ENCODE measurements around the gene TLE5.

Gene TLE5

GRCh38 chr19:3010871-3011270, 51.4 kb downstream of the TLE5 start:
- TF ChIP-seq, protein P1, sequence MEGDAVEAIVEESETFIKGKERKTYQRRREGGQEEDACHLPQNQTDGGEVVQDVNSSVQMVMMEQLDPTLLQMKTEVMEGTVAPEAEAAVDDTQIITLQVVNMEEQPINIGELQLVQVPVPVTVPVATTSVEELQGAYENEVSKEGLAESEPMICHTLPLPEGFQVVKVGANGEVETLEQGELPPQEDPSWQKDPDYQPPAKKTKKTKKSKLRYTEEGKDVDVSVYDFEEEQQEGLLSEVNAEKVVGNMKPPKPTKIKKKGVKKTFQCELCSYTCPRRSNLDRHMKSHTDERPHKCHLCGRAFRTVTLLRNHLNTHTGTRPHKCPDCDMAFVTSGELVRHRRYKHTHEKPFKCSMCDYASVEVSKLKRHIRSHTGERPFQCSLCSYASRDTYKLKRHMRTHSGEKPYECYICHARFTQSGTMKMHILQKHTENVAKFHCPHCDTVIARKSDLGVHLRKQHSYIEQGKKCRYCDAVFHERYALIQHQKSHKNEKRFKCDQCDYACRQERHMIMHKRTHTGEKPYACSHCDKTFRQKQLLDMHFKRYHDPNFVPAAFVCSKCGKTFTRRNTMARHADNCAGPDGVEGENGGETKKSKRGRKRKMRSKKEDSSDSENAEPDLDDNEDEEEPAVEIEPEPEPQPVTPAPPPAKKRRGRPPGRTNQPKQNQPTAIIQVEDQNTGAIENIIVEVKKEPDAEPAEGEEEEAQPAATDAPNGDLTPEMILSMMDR (IDR thresholded peaks at IDR 0.05; ENCODE audit: borderline replicate concordance, extremely low read depth, low read length, poor library complexity, severe bottlenecking), result no peak
- no peak for TF ChIP-seq EZH2 (IDR thresholded peaks at IDR 0.05; ENCODE audit: borderline replicate concordance, low read depth, low read length, severe bottlenecking)

GRCh38 chr19:3008994-3009393, 53.3 kb downstream of the TLE5 start:
- no peaks in the 10 kb centered on the region for H3K36me3 ChIP-seq (ENCODE audit: insufficient read depth, low read length)
- no peak overlapping the region for H3K27ac ChIP-seq (ENCODE audit: low read length)
- H3K9me3 ChIP-seq (ENCODE audit: insufficient read depth, low read length, severe bottlenecking), result no peaks in the 10 kb centered on the region
- no peak overlapping the region for H3K4me2 ChIP-seq (ENCODE audit: insufficient read depth, low read length)
- H3K27me3 ChIP-seq (ENCODE audit: insufficient read depth, low read length, poor library complexity), result no peaks in the 10 kb centered on the region
- no peak overlapping the region for H3K9ac ChIP-seq (ENCODE audit: low read depth, low read length)
- no peaks in the 10 kb centered on the region for H3K79me2 ChIP-seq (ENCODE audit: insufficient read depth, low read length)
- ATAC-seq (ENCODE audit: insufficient read depth, low read depth) (no peak), DNase-seq (no peak)
- no peaks in the 10 kb centered on the region for H3K4me1 ChIP-seq (ENCODE audit: insufficient read depth, low read length)
- no peak overlapping the region for H3K4me3 ChIP-seq (ENCODE audit: low read depth in 1 of 2, low read length in 2 of 2)
- TF ChIP-seq EZH2 (IDR thresholded peaks at IDR 0.05; ENCODE audit: borderline replicate concordance, low read depth, low read length, severe bottlenecking), result no peak
- TF ChIP-seq, protein P1 (IDR thresholded peaks at IDR 0.05; ENCODE audit: borderline replicate concordance, extremely low read depth, low read length, poor library complexity, severe bottlenecking), result no peak
- no peak overlapping the region for H2AFZ ChIP-seq (ENCODE audit: low read depth, low read length)
- H4K20me1 ChIP-seq (ENCODE audit: insufficient read depth, low read length), result 0 out of 2 replicates have a peak, but pooled peaks cover 3% of the 10 kb centered on the region

More at GRCh38 chr19:3010871-3011270, 51.4 kb downstream of the TLE5 start:
- Histone ChIP-seq H3K27ac (ENCODE audit: low read length) (no peak overlapping the region), H3K79me2 (ENCODE audit: insufficient read depth, low read length) (no peaks in the 10 kb centered on the region), H3K4me1 (ENCODE audit: insufficient read depth, low read length) (no peaks in the 10 kb centered on the region), H3K36me3 (ENCODE audit: insufficient read depth, low read length) (no peaks in the 10 kb centered on the region), H4K20me1 (ENCODE audit: insufficient read depth, low read length) (0 out of 2 replicates have a peak, but pooled peaks cover 3% of the 10 kb centered on the region), H3K9me3 (ENCODE audit: insufficient read depth, low read length, severe bottlenecking) (no peaks in the 10 kb centered on the region), H3K4me3 (ENCODE audit: low read depth in 1 of 2, low read length in 2 of 2) (no peak overlapping the region), H3K4me2 (ENCODE audit: insufficient read depth, low read length) (no peak overlapping the region), H3K9ac (ENCODE audit: low read depth, low read length) (no peak overlapping the region), H3K27me3 (ENCODE audit: insufficient read depth, low read length, poor library complexity) (no peaks in the 10 kb centered on the region), H2AFZ (ENCODE audit: low read depth, low read length) (no peak overlapping the region)
- DNase-seq (no peak), ATAC-seq (ENCODE audit: insufficient read depth, low read depth) (no peak)

GRCh38 chr19:3007975-3008374, 54.3 kb downstream of the TLE5 start:
- Histone ChIP-seq H3K27me3 (ENCODE audit: insufficient read depth, low read length, poor library complexity) (no peaks in the 10 kb centered on the region), H3K9ac (ENCODE audit: low read depth, low read length) (no peak overlapping the region), H3K79me2 (ENCODE audit: insufficient read depth, low read length) (no peaks in the 10 kb centered on the region), H3K4me3 (ENCODE audit: low read depth in 1 of 2, low read length in 2 of 2) (no peak overlapping the region), H3K27ac (ENCODE audit: low read length) (no peak overlapping the region), H3K36me3 (ENCODE audit: insufficient read depth, low read length) (no peaks in the 10 kb centered on the region), H3K4me1 (ENCODE audit: insufficient read depth, low read length) (no peaks in the 10 kb centered on the region), H4K20me1 (ENCODE audit: insufficient read depth, low read length) (0 out of 2 replicates have a peak, but pooled peaks cover 3% of the 10 kb centered on the region), H2AFZ (ENCODE audit: low read depth, low read length) (no peak overlapping the region), H3K9me3 (ENCODE audit: insufficient read depth, low read length, severe bottlenecking) (no peaks in the 10 kb centered on the region), H3K4me2 (ENCODE audit: insufficient read depth, low read length) (no peak overlapping the region)
- no peak for DNase-seq
- ATAC-seq (ENCODE audit: insufficient read depth, low read depth), result no peak
- TF ChIP-seq EZH2 (IDR thresholded peaks at IDR 0.05; ENCODE audit: borderline replicate concordance, low read depth, low read length, severe bottlenecking), result no peak
- TF ChIP-seq, protein P1 (IDR thresholded peaks at IDR 0.05; ENCODE audit: borderline replicate concordance, extremely low read depth, low read length, poor library complexity, severe bottlenecking), result no peak
